Prostate gland (tissue), 2 donors: ENCODE measurements around the gene EGFLAM.

Experiments used
- CTCF ChIP-seq, 4 experiments: fragments of 200-600 bp in 2 of 4; fragments of 450-650 bp in 2 of 4; sonication (generic) in 2 of 4; IDR thresholded peaks; 1 replicate in 3 of 4; 2 replicates in 1 of 4; pipeline ENCODE4 v1.5.1; 2016 to 2019; ENCODE audit warnings: antibody characterized with exemption in 4 of 4, mild to moderate bottlenecking in 2 of 4, moderate library complexity in 2 of 4
- POLR2AphosphoS5 ChIP-seq: sonication (generic); formaldehyde crosslinking; IDR thresholded peaks from one replicate; pipeline ENCODE4 v1.6.1; 2017; ENCODE audit warnings: antibody characterized with exemption

- TF ChIP-seq POLR2AphosphoS5 (no peak), CTCF (IDR thresholded peaks at IDR 0.05) (no peak)
These were observed 145.0 kb downstream of the EGFLAM start for GRCh38 chr5:38403406-38403805.
